HG02938 (cell line): ENCODE data around the gene RARA.
"Not testable (repeated sequence)": the region's sequence is repeated elsewhere in the genome, so short reads cannot be mapped to it uniquely, and the experiment has no call there.

ENCODE experiments used
- ATAC-seq: cut with Tn5 transposase; IDR thresholded peaks from one replicate; pipeline ENCODE4 v1.9.1; 2021; ENCODE audit warnings: mild to moderate bottlenecking, moderate library complexity; ENCODE audit not compliant: unreplicated experiment

RARA gene

DNA sequence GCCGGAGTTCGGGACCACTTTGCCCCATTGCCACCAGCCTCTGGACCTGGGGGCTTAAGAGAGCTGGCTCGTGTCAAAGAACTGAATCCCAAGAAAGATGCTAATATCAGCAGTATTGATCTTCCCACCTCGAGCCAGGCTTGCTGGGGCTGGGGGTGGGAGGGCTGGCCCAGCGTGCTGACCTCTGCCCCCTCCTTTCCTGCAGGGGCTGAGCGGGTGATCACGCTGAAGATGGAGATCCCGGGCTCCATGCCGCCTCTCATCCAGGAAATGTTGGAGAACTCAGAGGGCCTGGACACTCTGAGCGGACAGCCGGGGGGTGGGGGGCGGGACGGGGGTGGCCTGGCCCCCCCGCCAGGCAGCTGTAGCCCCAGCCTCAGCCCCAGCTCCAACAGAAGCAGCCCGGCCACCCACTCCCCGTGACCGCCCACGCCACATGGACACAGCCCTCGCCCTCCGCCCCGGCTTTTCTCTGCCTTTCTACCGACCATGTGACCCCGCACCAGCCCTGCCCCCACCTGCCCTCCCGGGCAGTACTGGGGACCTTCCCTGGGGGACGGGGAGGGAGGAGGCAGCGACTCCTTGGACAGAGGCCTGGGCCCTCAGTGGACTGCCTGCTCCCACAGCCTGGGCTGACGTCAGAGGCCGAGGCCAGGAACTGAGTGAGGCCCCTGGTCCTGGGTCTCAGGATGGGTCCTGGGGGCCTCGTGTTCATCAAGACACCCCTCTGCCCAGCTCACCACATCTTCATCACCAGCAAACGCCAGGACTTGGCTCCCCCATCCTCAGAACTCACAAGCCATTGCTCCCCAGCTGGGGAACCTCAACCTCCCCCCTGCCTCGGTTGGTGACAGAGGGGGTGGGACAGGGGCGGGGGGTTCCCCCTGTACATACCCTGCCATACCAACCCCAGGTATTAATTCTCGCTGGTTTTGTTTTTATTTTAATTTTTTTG is 47.1 kb downstream of the RARA start:
- ATAC-seq = no peak

- no peak for ATAC-seq
Observed at GRCh38 chr17:40356990-40357881, 48.3 kb downstream of the RARA start.

DNA sequence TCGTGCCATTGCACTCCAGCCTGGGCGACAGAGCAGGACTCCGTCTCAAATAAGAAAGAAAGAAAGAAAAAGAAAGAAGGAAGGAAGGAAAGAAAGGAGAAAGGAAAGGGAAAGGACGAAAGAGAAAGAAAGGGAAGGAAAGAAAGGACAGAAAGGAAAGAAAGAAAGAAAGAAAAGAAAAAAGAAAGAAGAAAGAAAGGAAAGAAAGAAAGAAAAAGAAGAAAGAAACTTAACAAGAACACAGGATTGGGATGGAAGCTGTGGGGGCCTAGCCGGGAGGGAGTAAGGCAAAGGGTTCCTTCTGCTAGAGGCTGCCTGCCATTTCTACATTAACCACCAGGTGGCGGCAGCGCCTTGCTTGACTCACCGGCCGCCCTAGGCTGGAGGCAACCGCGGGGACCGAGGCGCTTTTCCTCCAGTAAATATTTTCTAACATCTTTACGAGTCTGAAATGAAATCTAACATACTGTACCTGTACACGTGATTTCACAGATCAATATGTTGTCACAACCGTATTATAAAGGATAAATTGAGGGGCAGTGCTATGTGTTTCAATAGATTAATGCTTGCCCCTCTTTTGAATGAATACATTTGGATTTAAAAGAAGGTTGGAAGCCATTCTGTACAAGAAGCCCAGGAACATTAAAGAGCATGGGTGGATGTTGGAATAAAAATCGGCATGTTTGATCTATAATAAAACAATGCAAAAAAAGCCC is 49.5 kb downstream of the RARA start:
- ATAC-seq = no peak

DNA sequence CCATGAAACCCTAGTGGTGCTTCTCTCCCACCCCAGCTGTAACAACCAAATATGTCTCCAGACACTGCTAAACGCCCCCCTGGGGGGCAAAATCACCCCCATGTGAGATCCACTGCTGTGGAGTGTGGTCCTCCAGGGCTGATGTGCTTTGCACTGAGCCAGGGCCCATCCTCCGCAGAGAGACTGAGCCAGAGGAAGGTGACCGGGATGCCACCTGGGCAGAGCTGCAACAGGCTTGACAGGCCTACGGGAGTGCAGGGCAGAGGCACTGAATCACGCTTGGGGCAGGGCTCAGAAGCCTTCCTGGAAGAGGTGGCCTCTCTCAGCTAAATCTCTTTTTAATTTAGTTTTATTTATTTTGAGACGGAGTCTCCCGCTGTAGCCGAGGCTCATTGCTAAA is 51.1 kb downstream of the RARA start:
- no peak for ATAC-seq

DNA sequence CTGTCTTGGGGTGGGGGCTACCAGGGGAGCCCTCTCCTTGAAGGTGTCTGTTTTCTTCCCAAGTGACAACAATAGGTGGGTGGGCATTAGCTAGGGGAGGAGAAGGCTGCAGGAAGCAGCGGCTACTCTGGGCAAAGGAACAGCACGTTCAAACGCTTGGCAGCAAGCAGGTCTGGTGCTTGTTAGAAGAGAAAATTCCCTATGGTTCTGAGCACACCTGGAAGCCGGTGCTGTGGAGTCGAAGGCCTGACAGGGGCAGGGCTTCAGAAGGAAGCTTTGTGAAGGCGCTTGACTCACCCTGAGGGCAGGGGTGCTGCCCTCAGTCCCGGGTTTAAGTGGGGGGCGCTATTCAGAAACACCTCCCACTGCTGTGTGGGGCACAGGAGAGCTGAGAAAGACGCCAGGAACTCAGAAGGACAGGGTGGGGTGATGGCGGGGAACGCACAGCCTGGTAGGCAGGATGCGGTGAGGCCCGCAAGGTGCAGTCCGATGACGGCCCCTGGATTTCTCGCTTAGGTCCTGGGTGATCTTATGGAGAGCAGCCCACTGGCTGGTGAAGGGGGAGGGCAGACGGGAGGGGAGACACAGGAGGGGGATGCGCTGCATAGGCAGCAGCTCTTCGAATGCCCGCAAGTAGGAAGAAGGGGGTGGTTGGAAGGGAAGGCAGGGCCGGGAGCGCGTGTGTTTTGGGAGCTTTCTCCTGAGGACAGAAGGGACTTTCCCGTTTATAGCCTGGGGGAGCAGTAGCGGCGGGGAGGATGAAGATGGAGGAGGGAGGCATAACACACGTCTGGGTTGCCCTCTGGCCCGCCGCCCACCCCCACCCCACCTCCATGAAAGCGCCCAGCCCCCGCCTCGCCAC is 52.3 kb downstream of the RARA start:
- ATAC-seq = no peak

DNA sequence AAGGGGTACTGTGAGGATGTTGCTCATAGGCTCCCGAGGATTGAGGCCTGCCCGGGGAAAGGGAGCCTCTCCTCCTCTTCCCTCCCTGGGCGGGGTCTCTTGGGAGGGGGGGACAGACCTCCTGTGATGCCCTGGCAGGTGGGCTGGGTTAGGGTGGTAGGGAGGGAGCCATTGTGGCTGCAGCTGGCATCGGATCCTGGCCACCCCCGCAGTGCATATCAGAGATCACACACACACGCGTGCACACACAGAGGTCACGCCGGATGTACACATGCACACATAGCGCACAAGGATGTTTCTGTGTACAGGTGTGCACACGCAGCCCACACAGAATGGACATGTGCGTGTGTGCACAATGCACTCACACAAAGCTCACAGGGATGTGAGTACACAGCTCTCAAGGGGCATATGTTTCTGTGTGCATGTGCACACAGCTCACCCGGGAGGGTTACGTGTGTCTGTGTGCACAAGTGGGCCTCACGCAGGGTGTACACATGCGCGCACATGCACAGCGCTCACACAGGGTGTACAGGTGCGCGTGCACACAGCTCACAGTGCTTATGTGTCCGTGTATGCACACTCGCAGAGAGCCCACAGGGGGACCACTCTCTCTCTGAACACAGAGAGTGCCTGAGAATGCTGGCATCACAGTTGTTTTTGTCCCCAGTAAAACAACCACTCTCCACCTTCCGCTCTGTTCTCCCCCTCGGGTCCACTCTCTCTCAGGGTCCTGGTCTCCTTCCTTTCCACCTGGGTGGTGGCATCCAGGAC is 53.1 kb downstream of the RARA start:
- ATAC-seq = no peak

DNA sequence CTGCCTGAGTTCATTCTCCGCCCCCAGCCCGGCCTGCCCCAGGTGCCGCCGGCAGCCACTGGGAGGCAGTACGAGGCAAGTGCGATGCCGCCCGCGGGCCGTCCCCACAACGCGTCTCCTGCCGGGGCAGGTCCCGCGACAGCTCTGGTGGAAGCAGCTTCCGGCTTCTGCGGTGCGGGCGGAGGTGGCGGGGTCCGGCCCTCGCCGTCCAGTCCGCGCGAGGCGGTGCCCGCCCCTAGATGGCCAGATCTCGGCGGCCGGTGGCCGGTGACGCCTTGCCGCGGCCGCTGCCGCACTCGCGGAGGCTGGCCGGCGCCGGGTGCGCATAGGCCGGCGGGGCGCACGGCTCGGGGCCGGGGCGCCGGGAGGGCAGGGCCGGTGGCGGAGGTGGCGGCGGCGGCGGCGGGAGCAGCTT is 53.7 kb downstream of the RARA start:
- ATAC-seq = peak; percentile 51

GRCh38 chr17:40363111-40363827 is 54.3 kb downstream of the RARA start:
- peak; percentile 16 for ATAC-seq

- no peak for ATAC-seq
Observed at GRCh38 chr17:40364121-40364861, 55.3 kb downstream of the RARA start, which contains the start of gene GJD3. GJD3 (minus strand) TSS chr17:40364737; CDS start chr17:40363815, 922 bp downstream.

DNA sequence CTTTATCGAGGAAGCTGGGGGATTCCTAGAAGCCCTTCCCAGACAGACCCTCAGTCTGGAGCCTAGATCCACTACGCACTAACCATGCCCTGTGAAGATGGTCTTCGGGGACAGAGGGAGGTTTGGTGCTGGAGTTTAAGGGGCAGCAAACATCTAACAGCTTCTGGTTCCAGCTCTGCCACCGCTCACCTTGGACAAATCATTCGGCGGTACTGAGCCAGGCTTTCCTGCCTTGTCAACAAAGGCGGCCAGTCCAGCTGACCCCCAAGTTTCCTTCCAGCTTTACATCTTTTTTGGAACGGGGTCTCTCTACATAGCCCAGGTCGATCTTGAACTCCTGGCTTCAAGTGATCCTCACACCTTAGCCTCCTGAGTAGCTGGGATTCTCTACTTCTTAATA is 55.9 kb downstream of the RARA start:
- ATAC-seq = no peak

- ATAC-seq = no peak
Observed at GRCh38 chr17:40366076-40366860, 57.3 kb downstream of the RARA start.

GRCh38 chr17:40366861-40367518 is 58.0 kb downstream of the RARA start:
- no peak for ATAC-seq

- not testable (repeated sequence) for ATAC-seq
Observed at GRCh38 chr17:40367728-40368127, 58.7 kb downstream of the RARA start.

DNA sequence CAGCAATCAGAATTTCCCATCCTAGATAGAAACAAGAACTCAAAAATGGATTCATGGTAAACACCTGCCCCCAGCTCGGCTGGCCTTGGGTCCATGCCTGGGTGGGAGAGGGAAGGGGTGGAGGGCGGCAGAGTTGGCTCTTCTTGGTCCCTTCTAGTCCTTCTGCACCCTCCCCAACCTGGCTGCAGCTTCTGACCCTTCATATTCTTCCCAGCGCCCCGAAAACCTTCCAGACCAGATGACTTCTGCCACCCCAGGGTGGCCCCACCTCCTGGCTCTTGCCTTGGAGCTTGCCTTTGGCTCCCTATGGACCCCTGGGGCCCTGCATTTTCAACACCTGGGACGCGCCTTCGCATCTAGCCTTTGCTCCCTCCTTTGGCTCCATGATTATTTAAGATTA is 60.9 kb downstream of the RARA start:
- no peak for ATAC-seq

- ATAC-seq = no peak
Observed at GRCh38 chr17:40371261-40371929, 62.4 kb downstream of the RARA start.

- ATAC-seq = no peak
Observed at GRCh38 chr17:40372031-40372430, 63.1 kb downstream of the RARA start.
